Measurements from ENCODE around the gene TMEM221. TPM values are rescaled to one million over a fixed set of nuclear protein-coding genes. Genes with fewer than 3 reads are reported as not detected.

Gene TMEM221
- total RNA-seq, 1 experiment from 2014 or later: not detected

DNA sequence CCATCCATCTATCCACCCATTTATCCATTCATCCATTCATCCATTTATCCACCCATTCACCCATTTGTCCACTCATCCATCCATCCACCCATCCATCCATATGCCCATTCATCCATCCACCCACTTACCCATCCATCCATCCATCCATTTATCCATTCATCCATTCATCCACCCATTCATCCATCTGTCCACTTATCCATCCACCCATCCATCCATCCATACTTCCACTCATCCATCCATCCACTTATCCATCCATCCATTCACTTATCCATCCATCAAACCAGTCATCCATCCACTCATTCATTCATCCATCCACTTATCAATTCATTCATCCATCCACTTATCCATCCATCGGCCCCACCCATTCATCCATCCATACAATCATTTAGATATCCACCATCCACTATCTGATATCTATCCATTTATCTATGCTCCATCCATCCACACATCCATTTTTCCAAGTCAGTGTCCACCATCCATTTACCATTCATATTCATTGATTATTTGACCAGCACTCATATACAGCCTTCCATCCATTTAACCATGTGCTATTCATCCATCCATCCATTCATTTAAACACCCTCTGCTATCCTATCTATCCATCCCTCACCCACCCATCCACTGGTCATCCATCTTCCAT lies 2.8 kb downstream of the TMEM221 start:
- DNase-seq (ENCODE audit: low spot score): no peak

DNA sequence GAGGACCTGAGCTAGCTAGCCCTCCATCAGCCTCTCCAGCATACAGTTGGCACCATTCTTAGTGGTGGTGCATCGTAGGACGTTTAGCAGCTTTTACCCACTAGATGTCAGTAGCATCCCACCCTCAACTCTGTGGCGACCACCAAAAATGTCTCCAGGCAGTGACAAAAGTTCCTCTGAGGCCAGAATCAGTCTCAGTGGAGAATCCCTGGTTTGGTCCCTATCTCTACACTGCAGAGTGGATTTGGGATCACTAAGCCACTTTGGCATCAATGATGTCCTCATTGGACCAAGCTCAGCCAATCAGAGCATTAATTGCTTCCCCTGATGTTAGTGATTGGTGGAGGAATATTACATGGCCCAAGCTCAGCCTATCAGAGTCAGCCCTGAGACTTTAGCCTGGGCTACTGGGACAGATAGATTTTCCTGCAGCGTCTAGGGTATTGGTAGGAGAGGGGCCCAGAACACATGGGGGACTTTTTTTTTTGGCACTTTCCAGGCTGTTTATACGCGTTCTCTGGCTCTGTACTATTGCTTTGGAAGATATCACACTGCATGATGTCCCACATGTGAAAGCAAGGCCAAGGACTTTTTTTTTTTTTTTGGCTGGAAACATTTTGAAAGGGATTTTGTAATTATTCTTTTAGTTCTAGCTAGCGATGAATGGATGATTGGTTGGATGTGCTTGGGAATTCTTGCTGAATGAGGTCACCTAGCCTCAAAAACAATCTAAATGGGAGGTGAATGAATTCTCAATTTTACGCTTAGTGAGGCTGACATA lies 7.0 kb downstream of the TMEM221 start:
- no peak for DNase-seq (ENCODE audit: low spot score)

- no peak for DNase-seq (ENCODE audit: low spot score)
These were observed 11.6 kb downstream of the TMEM221 start for GRCh38 chr19:17436874-17437267.

DNA sequence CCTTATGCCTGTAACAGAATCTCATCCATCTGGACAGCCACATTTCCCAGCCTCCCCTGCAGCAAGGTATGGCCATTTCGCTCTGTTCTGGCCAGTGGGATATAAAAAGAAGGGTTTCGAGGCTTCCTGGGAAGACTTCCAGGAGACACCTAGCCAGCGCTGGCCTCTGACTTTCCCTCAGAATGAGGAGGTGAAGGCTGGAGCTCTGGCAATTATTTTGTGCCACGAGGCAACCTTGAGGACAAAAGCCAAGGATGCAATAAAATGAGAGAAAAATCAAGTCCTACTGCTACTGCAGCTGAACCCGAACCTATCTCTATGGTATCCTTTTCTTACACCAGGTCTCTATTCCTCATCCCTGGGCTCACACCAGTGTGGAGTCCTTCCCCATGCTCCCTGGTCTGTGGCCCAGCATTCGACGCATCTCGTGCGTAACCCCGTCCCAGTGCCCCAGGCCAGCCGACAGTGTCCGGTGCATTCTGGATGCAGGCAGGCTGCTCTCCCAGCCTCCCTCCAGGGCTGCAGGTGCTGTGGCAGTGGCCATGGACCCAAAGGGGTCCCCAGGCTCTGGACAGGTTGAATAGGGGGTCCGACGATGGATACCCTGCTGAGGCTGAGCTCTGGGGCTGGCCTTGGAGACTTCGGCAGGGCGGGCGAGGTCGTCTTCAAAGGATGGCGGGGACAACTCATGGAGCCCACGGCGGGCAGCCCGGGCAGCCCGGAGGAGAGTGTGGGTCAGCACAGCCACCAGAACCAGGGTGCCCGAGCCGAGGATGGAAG lies 12.2 kb downstream of the TMEM221 start:
- no peak for DNase-seq (ENCODE audit: low spot score)

GRCh38 chr19:17435218-17435617 lies 13.2 kb downstream of the TMEM221 start:
- no peak for DNase-seq (ENCODE audit: low spot score)

DNA sequence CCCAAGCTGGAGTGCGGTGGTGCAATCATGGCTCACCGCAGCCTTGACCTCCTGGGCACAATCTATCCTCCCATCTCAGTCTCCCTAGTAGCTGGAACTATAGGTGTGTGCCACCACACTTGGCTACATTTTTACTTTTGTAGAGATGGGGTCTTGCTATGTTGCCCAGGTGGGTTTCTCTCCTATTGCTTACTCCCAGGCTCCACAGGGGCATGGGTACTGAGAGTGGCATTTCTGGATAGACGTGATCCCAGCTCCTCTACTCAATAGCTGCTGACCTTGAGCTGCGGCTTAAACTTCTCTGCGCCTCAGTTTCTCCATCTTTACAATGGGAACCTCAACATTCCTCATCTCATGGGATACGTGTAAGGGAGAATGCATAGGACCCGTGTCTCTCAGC lies 17.1 kb downstream of the TMEM221 start:
- no peak for DNase-seq (ENCODE audit: low spot score)

DNA sequence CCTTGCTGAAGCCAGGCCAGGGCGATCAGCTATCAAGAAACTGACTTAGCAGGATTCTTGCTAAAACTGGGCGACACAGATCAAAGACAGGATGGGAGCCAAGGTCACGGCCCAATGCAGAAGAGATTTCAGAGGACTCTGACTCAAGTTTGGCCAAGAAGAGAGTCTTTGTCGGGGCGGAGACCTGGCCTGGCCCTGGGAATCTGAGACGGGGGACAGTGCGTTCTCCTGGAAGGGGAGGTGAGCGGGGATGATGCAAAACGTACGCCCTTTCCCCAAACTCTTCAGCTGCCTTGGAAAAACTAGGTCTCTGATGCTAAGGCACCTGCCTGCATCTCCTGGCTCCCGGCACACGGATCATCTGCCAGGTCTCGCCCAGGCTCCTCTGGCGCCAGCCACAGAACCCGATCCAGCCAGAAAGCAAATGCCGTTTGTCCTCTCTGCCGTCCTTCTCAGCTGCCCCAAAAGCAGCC lies 18.8 kb downstream of the TMEM221 start:
- DNase-seq (ENCODE audit: low spot score): no peak

GRCh38 chr19:17424743-17425365 lies 23.6 kb downstream of the TMEM221 start:
- peak; percentile 22 for DNase-seq (ENCODE audit: low spot score)

DNA sequence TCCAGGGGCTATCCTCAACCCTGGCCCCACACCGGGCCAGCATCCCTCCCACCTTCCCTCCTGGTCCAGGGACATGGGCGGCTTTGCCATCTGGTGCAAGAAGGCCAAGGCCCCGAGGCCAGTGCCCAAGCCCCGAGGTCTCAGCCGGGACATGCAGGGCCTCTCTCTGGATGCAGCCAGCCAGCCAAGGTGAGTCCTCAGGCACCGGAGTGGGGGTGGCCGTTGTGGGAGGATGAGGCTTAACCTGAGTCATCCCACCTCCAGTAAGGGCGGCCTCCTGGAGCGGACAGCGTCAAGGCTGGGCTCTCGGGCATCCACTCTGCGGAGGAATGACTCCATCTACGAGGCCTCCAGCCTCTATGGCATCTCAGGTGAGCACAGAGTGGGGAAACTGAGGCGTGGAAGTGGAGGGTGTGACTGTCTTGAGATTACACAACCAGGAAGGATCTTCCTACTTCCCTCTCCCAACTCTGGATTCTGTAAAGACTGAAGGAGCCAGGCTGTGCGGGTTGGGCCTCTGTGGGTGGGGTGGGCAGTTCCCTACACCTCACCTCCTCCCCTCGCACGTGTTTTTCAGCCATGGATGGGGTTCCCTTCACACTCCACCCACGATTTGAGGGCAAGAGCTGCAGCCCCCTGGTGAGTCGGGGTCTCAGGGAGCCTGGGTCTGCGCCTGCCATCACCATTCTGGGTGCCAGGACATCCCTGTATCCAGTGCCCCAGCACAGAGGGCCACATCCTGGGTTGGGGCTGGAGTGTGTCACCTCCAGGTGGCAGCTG lies 24.8 kb downstream of the TMEM221 start:
- DNase-seq (ENCODE audit: low spot score): no peak

DNA sequence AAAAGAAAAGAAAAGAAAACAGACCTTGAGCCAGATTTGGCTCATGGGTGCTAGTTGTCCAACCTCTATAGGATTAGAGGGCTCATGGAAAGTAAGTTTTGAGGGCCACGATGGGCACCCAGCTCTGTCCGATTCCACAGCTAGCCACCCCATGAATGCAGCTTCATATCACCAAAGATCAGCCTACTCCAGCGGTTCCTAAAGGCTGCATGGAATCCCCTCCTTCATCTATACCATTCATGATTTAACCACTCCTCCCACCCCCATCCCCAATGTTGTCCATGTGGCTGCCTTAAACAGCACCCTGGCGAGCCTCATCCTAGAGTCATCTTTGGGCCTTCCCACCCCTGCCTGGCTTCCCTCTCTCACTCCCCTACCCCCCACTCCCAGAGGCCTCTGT lies 26.5 kb downstream of the TMEM221 start:
- DNase-seq (ENCODE audit: low spot score): no peak

DNA sequence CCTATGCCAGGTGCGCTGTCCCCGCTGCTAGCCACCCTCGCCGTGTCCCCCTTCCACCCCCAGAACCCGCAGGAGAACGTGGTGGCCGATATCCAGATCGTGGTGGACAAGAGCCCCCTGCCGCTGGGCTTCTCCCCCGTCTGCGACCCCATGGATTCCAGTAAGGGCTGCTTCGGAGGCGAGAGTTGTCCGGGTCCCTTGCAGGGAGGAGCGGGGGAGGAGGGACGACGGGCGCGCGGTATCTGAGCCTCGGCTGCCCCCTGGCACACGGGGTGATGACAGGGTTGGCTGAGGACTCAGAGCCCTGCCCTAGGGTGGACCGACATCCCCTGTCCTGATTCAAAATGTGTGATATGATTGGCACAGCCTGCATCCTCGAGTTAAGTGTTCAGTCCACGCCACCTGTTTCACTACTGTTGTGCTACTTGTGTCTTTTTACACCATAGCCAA lies 28.0 kb downstream of the TMEM221 start:
- peak; percentile 10 for DNase-seq (ENCODE audit: low spot score)

GRCh38 chr19:17419621-17420474 lies 28.6 kb downstream of the TMEM221 start, which contains the start of gene MVB12A:
Gene MVB12A (plus strand): TSS chr19:17420047. CDS start chr19:17420136, 89 bp downstream.
- peak; percentile 90 for DNase-seq (ENCODE audit: low spot score)

DNA sequence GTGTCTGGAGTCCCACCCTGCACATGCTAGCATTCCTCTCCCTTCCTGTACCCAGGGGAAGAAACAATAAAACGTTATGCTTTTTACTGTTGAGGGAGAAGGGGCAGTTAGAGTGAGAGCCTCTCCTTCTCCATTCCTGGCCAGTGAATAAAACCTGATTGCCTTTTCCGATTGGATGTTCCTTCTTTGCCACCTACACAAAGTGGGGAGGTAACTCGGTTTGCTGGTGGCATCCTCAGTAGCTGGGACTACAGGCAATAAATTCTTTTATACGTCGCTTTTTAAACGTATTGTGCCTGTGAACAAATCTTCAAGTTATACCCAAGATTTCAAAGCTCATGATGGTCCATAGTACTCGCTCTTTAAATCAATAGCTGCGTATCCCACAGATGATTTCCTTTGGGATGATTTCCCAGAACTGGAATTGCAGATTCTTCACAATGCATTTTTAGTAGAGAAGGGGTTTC lies 29.3 kb downstream of the TMEM221 start:
- DNase-seq (ENCODE audit: low spot score): no peak

DNA sequence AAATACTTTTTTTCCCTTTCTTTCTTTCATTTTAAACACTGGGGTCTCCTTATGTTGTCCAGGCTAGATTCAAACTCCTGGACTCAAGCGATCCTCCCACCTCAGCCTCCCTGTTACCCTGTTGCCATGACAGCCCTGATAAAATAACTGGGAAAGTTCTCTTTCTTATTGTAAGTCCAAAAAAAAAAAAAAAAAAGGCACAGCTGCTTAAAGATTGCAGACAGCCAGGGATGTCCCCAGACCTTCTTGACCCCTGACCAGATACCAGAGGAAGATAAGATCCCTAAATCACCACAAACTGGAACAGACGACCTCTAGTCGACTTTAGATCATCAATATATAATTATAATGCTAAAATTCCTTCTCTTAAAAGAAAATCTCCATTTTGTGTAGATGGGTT lies 29.8 kb downstream of the TMEM221 start:
- no peak for DNase-seq (ENCODE audit: low spot score)

DNA sequence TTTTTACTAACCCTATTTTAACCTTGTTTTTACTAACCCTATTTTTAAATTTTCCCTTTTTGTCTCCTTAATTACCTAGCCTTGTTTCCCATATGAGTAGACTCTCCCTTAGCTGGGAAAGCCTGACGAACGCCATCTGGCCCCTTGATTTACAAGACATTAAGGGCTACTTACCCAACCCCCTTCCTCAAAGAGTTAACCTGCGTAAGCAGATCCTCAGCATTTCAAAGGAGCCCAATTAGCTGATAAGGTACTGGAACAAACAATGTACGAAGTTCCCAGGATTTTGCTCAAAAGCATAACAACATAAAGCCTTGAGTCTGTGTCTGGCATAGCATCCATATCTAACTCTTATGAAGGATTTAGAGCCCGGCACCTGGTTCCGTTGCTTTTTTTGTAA lies 33.3 kb downstream of the TMEM221 start:
- no peak for DNase-seq (ENCODE audit: low spot score)

GRCh38 chr19:17414097-17414496 lies 34.4 kb downstream of the TMEM221 start:
- DNase-seq (ENCODE audit: low spot score): no peak

- no peak for DNase-seq (ENCODE audit: low spot score)
These were observed 36.7 kb downstream of the TMEM221 start for GRCh38 chr19:17411801-17412200.

GRCh38 chr19:17409990-17410389 lies 38.5 kb downstream of the TMEM221 start:
- DNase-seq (ENCODE audit: low spot score): no peak

DNA sequence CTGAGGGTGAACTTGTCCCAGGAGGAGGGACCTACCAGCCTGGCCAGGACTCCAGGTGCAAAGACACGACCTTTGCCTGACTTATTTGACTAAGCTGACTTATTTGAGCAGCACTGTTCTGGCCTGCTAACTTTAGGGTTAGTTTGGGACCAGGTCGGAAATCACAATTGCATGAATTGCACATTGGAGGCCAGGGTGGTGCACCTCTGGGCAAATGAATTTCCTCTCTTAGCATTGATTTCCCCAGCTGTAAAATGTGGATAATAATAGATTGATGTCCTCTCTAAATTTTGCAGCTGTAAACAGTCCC lies 41.6 kb downstream of the TMEM221 start:
- DNase-seq (ENCODE audit: low spot score): no peak
